H9 (cell line): Measurements from ENCODE around the gene FBXL13. TPM values are rescaled to one million over a fixed set of nuclear protein-coding genes. Genes with fewer than 3 reads are reported as not detected.

Source experiments
- DNase-seq: peaks from one replicate; pipeline ENCODE4 v3.0.0-alpha.2; 2017
- H2AFZ ChIP-seq: one replicate; pipeline ENCODE4 v1.6.1; 2013; ENCODE audit warnings: mild to moderate bottlenecking, low read length, control low read depth, moderate library complexity
- H2AK5ac ChIP-seq: 2 replicates; pipeline ENCODE4 v1.6.1; 2013; ENCODE audit warnings: low read length, control low read depth, mixed read lengths; ENCODE audit not compliant: insufficient read length
- H2BK120ac ChIP-seq: one replicate; pipeline ENCODE4 v1.6.1; 2013; ENCODE audit warnings: low read depth, mild to moderate bottlenecking, low read length, control low read depth, inconsistent platforms; ENCODE audit not compliant: poor library complexity, severe bottlenecking
- H2BK12ac ChIP-seq: 2 replicates; pipeline ENCODE4 v1.6.1; 2013; ENCODE audit warnings: low read length, control low read depth, mixed read lengths, low read depth; ENCODE audit not compliant: insufficient read length
- H2BK15ac ChIP-seq: 2 replicates; pipeline ENCODE4 v1.6.1; 2013; ENCODE audit warnings: low read depth, low read length, control low read depth
- H2BK20ac ChIP-seq: one replicate; pipeline ENCODE4 v1.6.1; 2013; ENCODE audit warnings: low read depth, mild to moderate bottlenecking, low read length, control low read depth, inconsistent platforms; ENCODE audit not compliant: poor library complexity, severe bottlenecking
- H2BK5ac ChIP-seq: 2 replicates; pipeline ENCODE4 v1.6.1; 2013; ENCODE audit warnings: low read length, control low read depth, mixed read lengths; ENCODE audit not compliant: insufficient read length
- H3K14ac ChIP-seq: 2 replicates; pipeline ENCODE4 v1.6.1; 2013; ENCODE audit warnings: low read length, control low read depth; ENCODE audit not compliant: insufficient read depth
- H3K18ac ChIP-seq: 2 replicates; pipeline ENCODE4 v1.6.1; 2013; ENCODE audit warnings: low read depth, mild to moderate bottlenecking, mixed read lengths, low read length, control low read depth; ENCODE audit not compliant: insufficient read length
- H3K23ac ChIP-seq: 2 replicates; pipeline ENCODE4 v1.6.1; 2013; ENCODE audit warnings: low read length, control low read depth, mixed read lengths, low read depth; ENCODE audit not compliant: insufficient read length
- H3K23me2 ChIP-seq: 2 replicates; pipeline ENCODE4 v1.6.1; 2013; ENCODE audit warnings: low read depth, mild to moderate bottlenecking, mixed read lengths, low read length, control low read depth; ENCODE audit not compliant: insufficient read length, poor library complexity, severe bottlenecking
- H3K27ac ChIP-seq: 2 replicates; pipeline ENCODE4 v1.5.1; 2013; ENCODE audit warnings: low read length, control low read depth, mixed read lengths, low read depth; ENCODE audit not compliant: insufficient read length
- H3K27me3 ChIP-seq: 2 replicates; pipeline ENCODE4 v1.6.1; 2013; ENCODE audit warnings: low read length, control low read depth, inconsistent platforms; ENCODE audit not compliant: insufficient read depth
- H3K4ac ChIP-seq: 2 replicates; pipeline ENCODE4 v1.6.1; 2013; ENCODE audit warnings: low read depth, mild to moderate bottlenecking, control low read depth, inconsistent platforms, low read length, moderate library complexity
- H3K4me1 ChIP-seq: 2 replicates; pipeline ENCODE4 v1.6.1; 2013; ENCODE audit warnings: low read length, control low read depth, inconsistent platforms; ENCODE audit not compliant: insufficient read depth
- H3K4me2 ChIP-seq: 2 replicates; pipeline ENCODE4 v1.6.1; 2013; ENCODE audit warnings: low read length, control low read depth, mixed read lengths; ENCODE audit not compliant: insufficient read length, insufficient read depth
- H3K56ac ChIP-seq: 2 replicates; pipeline ENCODE4 v1.6.1; 2013; ENCODE audit warnings: low read depth, mild to moderate bottlenecking, mixed read lengths, low read length, control low read depth; ENCODE audit not compliant: insufficient read length
- H3K79me1 ChIP-seq: 2 replicates; pipeline ENCODE4 v1.6.1; 2013; ENCODE audit warnings: low read depth, mild to moderate bottlenecking, moderate library complexity, low read length, control low read depth, inconsistent platforms; ENCODE audit not compliant: insufficient read depth, poor library complexity, severe bottlenecking
- H3K79me2 ChIP-seq: 2 replicates; pipeline ENCODE4 v1.6.1; 2013; ENCODE audit warnings: low read length, control low read depth, inconsistent platforms; ENCODE audit not compliant: insufficient read depth
- H3K9ac ChIP-seq: 2 replicates; pipeline ENCODE4 v1.6.1; 2013; ENCODE audit warnings: low read length, control low read depth, mixed read lengths; ENCODE audit not compliant: insufficient read length; ENCODE audit errors: extremely low read depth
- H3K9me3 ChIP-seq: one replicate; pipeline ENCODE4 v1.6.1; 2013; ENCODE audit warnings: low read depth, low read length, inconsistent platforms; ENCODE audit not compliant: control insufficient read depth
- H3T11ph ChIP-seq: one replicate; pipeline ENCODE4 v1.6.1; 2013; ENCODE audit warnings: mild to moderate bottlenecking, low read length, control low read depth, inconsistent platforms
- H4K20me1 ChIP-seq: one replicate; pipeline ENCODE4 v1.6.1; 2013; ENCODE audit not compliant: control insufficient read depth, insufficient read length, insufficient read depth
- H4K5ac ChIP-seq: 2 replicates; pipeline ENCODE4 v1.6.1; 2013; ENCODE audit warnings: low read depth, mild to moderate bottlenecking, mixed read lengths, low read length, control low read depth; ENCODE audit not compliant: insufficient read length
- H4K8ac ChIP-seq: replicated peaks from 2 replicates; pipeline ENCODE4 v1.6.1; 2013; ENCODE audit warnings: low read length, control low read depth, mixed read lengths, low read depth; ENCODE audit not compliant: insufficient read length
- H4K91ac ChIP-seq: 2 replicates; pipeline ENCODE4 v1.6.1; 2013; ENCODE audit warnings: low read depth, mild to moderate bottlenecking, moderate library complexity, mixed read lengths, low read length, control low read depth; ENCODE audit not compliant: insufficient read length
- H3K27ac Mint-ChIP-seq, 3 experiments: 2 replicates in 2 of 3; 3 replicates in 1 of 3; pipeline ENCODE4 v1.8.0; 2020 to 2021; ENCODE audit warnings: mixed read lengths in 3 of 3, mild to moderate bottlenecking in 1 of 3, moderate library complexity in 1 of 3
- H3K27me3 Mint-ChIP-seq: 2 replicates; pipeline ENCODE4 v1.8.0; 2021; ENCODE audit warnings: low read depth, mild to moderate bottlenecking, moderate library complexity, mixed read lengths
- H3K36me3 Mint-ChIP-seq, 3 experiments: 2 replicates in 2 of 3; 3 replicates in 1 of 3; pipeline ENCODE4 v1.8.0; 2020 to 2021; ENCODE audit warnings: low read depth in 3 of 3, mixed read lengths in 3 of 3; ENCODE audit not compliant: insufficient read depth in 1 of 3
- H3K4me1 Mint-ChIP-seq, 2 experiments: 2 replicates each; pipeline ENCODE4 v1.8.0; 2020; ENCODE audit warnings: mixed read lengths in 2 of 2
- H3K4me3 Mint-ChIP-seq, 2 experiments: 2 replicates in 1 of 2; 3 replicates in 1 of 2; pipeline ENCODE4 v1.8.0; 2020 to 2021; ENCODE audit warnings: mild to moderate bottlenecking in 2 of 2, mixed read lengths in 2 of 2, moderate library complexity in 1 of 2
- H3K9me3 Mint-ChIP-seq, 2 experiments: 2 replicates in 1 of 2; 3 replicates in 1 of 2; pipeline ENCODE4 v1.8.0; 2020; ENCODE audit warnings: mild to moderate bottlenecking in 2 of 2, mixed read lengths in 2 of 2, moderate library complexity in 1 of 2
- WGBS: extraction: QIAGEN DNeasy Blood & Tissue Kit; methylation state at CpG from one replicate; pipeline ENCODE4 v1.1.7; 2013; ENCODE audit warnings: missing lambda C conversion rate, low lambda C conversion rate, mixed read lengths; ENCODE audit not compliant: insufficient read length; ENCODE audit errors: extremely low coverage; 5-methylcytosine and 5-hydroxymethylcytosine counted together
- total RNA-seq: library from RNA; stranded (reverse); gene quantifications from 2 replicates; pipeline ENCODE4 v1.2.1, GENCODE V29; 2021
- TF ChIP-seq, protein P1 (sequence below): fragments of 200-600 bp; sonication (generic); conservative IDR thresholded peaks from 3 replicates; pipeline ENCODE4 v1.8.0; 2021; ENCODE audit warnings: antibody characterized with exemption, mild to moderate bottlenecking

FBXL13 gene
- total RNA-seq, 1 experiment from 2014 or later = 4.4 TPM

DNA sequence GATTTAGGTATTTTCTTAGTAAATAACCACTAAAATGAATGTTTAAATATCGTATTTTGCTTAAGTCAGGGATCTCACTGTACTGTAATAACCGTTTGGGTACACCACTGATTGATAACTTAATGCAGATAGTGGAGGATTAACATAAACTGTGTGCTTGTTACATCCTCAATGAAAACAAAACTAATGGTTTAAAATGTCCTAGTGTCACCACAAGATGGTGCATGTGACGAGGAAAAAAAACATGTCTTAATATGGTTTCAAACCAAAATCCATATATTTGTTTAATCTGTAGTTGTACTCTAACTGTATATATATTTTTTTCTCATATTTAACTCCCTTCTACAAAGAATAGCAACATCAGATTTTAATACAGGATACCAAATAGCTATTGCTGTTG is 19.5 kb upstream of the FBXL13 start:
- Histone ChIP-seq H3K14ac (no peak overlapping the region), H2BK120ac (no peak overlapping the region), H3K18ac (no peak overlapping the region), H4K20me1 (no peaks in the 10 kb centered on the region), H3T11ph (no peak overlapping the region), H3K4me1 (no peaks in the 10 kb centered on the region), H4K8ac (no peak overlapping the region), H3K79me1 (no peaks in the 10 kb centered on the region), H2BK20ac (no peak overlapping the region), H2AK5ac (no peak overlapping the region), H3K4me2 (no peak overlapping the region), H3K23ac (no peak overlapping the region), H3K9ac (no peak overlapping the region), H2BK15ac (no peak overlapping the region), H4K5ac (no peak overlapping the region), H2BK5ac (no peak overlapping the region), H2BK12ac (no peak overlapping the region), H3K27ac (no peak overlapping the region), H3K27me3 (no peaks in the 10 kb centered on the region), H3K56ac (no peak overlapping the region), H3K4ac (no peak overlapping the region), H3K9me3 (no peaks in the 10 kb centered on the region), H4K91ac (no peak overlapping the region), H3K23me2 (no peaks in the 10 kb centered on the region), H2AFZ (no peak overlapping the region), H3K79me2 (no peaks in the 10 kb centered on the region)
- Mint-ChIP-seq H3K27me3 (no peaks in the 10 kb centered on the region), H3K27ac (no peak overlapping the region), H3K4me1 (no peaks in the 10 kb centered on the region), H3K9me3 (no peaks in the 10 kb centered on the region), H3K4me3 (no peak overlapping the region), H3K36me3 (peaks cover 10 to 55% (median 41%) of the 10 kb centered on the region in 3 experiments; a peak in 6 of 7 replicates)
- DNase-seq = no peak
- TF ChIP-seq, protein P1, sequence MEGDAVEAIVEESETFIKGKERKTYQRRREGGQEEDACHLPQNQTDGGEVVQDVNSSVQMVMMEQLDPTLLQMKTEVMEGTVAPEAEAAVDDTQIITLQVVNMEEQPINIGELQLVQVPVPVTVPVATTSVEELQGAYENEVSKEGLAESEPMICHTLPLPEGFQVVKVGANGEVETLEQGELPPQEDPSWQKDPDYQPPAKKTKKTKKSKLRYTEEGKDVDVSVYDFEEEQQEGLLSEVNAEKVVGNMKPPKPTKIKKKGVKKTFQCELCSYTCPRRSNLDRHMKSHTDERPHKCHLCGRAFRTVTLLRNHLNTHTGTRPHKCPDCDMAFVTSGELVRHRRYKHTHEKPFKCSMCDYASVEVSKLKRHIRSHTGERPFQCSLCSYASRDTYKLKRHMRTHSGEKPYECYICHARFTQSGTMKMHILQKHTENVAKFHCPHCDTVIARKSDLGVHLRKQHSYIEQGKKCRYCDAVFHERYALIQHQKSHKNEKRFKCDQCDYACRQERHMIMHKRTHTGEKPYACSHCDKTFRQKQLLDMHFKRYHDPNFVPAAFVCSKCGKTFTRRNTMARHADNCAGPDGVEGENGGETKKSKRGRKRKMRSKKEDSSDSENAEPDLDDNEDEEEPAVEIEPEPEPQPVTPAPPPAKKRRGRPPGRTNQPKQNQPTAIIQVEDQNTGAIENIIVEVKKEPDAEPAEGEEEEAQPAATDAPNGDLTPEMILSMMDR = peak; percentile 29; the same call in 2 of the 3 replicates
- no CpG with 5 or more reads among the region's 3 CpGs for WGBS
